K562 (cell line): Measurements from ENCODE around the gene TEX47. TPM values are rescaled to one million over a fixed set of nuclear protein-coding genes. Genes with fewer than 3 reads are reported as not detected.

Experiments used
- ATAC-seq: fragments of 200-7000 bp; cut with Tn5 transposase; 3 replicates; pipeline ENCODE4 v1.9.1; 2020; ENCODE audit warnings: moderate library complexity
- Bru-seq: library from RNA; stranded (reverse); fragments of 400-500 nt; gene quantifications from one replicate; lab custom pipeline; 2021; lab: Mats Ljungman, UMichigan
- BruChase-seq, 2 experiments: library from RNA; stranded (reverse); fragments of 400-500 nt; gene quantifications; one replicate each; lab custom pipeline; 2021; lab: Mats Ljungman, UMichigan
- BruUV-seq: library from RNA; stranded (reverse); fragments of 400-500 nt; replicated peaks from 2 replicates; lab custom pipeline; 2021; lab: Mats Ljungman, UMichigan
- CTCF ChIA-PET: fragments of 300-600 bp; formaldehyde crosslinking; extraction: SDS; loops from one replicate; lab custom pipeline; 2021; ENCODE audit warnings: low intra/inter-chr PET ratio; lab: Yijun Ruan, JAX
- POLR2A ChIA-PET: fragments of 300-600, 350-650 bp; sonication (Branson Sonifier 250); formaldehyde crosslinking; extraction: SDS; loops from one replicate; lab custom pipeline; 2021; ENCODE audit warnings: antibody characterized with exemption, inconsistent platforms; lab: Yijun Ruan, JAX
- DNase-seq, 4 experiments: peaks; one replicate each; pipeline versions ENCODE4 v3.0.0 to v3.0.0-alpha.2; 2011 to 2018; ENCODE audit warnings: low spot score in 3 of 4, mixed read lengths in 3 of 4; ENCODE audit errors: extremely low read depth in 1 of 4
- FAIRE-seq: peaks from 2 replicates; lab custom pipeline; 2011; peaks lifted over from hg19 to GRCh38; lab: Jason Lieb, UNC
- H2AFZ ChIP-seq: 2 replicates; pipeline ENCODE4 v1.6.0; 2011; ENCODE audit warnings: low read depth, low read length, control low read depth, inconsistent platforms
- H3K27ac ChIP-seq: fragments of 200-600 bp; 3 replicates; pipeline ENCODE4 v1.8.0; 2011; ENCODE audit warnings: low read depth, mild to moderate bottlenecking, control low read depth, inconsistent platforms, low read length, moderate library complexity, mixed read lengths; ENCODE audit errors: extremely low read depth
- H3K27me3 ChIP-seq, 2 experiments: fragments of 300-600 bp in 1 of 2; 2 replicates in 1 of 2; 3 replicates in 1 of 2; pipeline versions ENCODE4 v1.6.0 to v1.8.0; 2011; ENCODE audit warnings: inconsistent platforms in 2 of 2, low read length in 2 of 2, mild to moderate bottlenecking in 1 of 2, mixed read lengths in 1 of 2, moderate library complexity in 1 of 2; ENCODE audit not compliant: control insufficient read depth in 2 of 2, insufficient read depth in 2 of 2
- H3K36me3 ChIP-seq: fragments of 300-600 bp; 3 replicates; pipeline ENCODE4 v1.8.0; 2011; ENCODE audit warnings: mild to moderate bottlenecking, low read length, inconsistent platforms; ENCODE audit not compliant: control insufficient read depth, insufficient read depth
- H3K4me1 ChIP-seq, 2 experiments: fragments of 200-600 bp in 1 of 2; replicated peaks in 1 of 2; 2 replicates in 1 of 2; 3 replicates in 1 of 2; pipeline versions ENCODE4 v1.5.1 to v1.8.0; 2011; ENCODE audit warnings: inconsistent platforms in 2 of 2, low read length in 2 of 2, mild to moderate bottlenecking in 1 of 2, mixed read lengths in 1 of 2, moderate library complexity in 1 of 2; ENCODE audit not compliant: control insufficient read depth in 2 of 2, insufficient read depth in 2 of 2
- H3K4me2 ChIP-seq: 2 replicates; pipeline ENCODE4 v1.6.1; 2011; ENCODE audit warnings: low read length, control low read depth, inconsistent platforms, mixed read lengths; ENCODE audit not compliant: insufficient read depth
- H3K4me3 ChIP-seq: fragments of 200-600 bp; sonication (generic), shearing (Covaris generic); 2 replicates; pipeline ENCODE4 v1.5.1; 2016; ENCODE audit warnings: control low read depth, inconsistent platforms
- H3K79me2 ChIP-seq: fragments of 200-600 bp; 3 replicates; pipeline ENCODE4 v1.8.0; 2011; ENCODE audit warnings: low read length, inconsistent platforms; ENCODE audit not compliant: control insufficient read depth, insufficient read depth
- H3K9ac ChIP-seq, 2 experiments: 2 replicates each; pipeline versions ENCODE4 v1.6.0 to v1.6.1; 2011; ENCODE audit warnings: low read depth in 2 of 2, low read length in 2 of 2, control low read depth in 1 of 2, inconsistent platforms in 1 of 2, mild to moderate bottlenecking in 1 of 2, mixed read lengths in 1 of 2; ENCODE audit not compliant: insufficient read depth in 1 of 2
- H3K9me1 ChIP-seq: one replicate; pipeline ENCODE4 v1.6.0; 2011; ENCODE audit warnings: inconsistent platforms, mild to moderate bottlenecking, low read length, moderate library complexity; ENCODE audit not compliant: control insufficient read depth, insufficient read depth
- H3K9me3 ChIP-seq: replicated peaks from 2 replicates; pipeline ENCODE4 v1.5.1; 2011; ENCODE audit warnings: low read depth, low read length, inconsistent platforms; ENCODE audit not compliant: control insufficient read depth, insufficient read depth
- H4K20me1 ChIP-seq: replicated peaks from 2 replicates; pipeline ENCODE4 v1.6.1; 2011; ENCODE audit warnings: low read length, inconsistent platforms, mixed read lengths; ENCODE audit not compliant: control insufficient read depth, insufficient read depth
- BHLHE40 ChIP-seq: IDR thresholded peaks from 2 replicates; pipeline ENCODE4 v1.6.1; 2011; ENCODE audit warnings: low read length, improper control_type of control experiment
- E2F6 ChIP-seq, 2 experiments: IDR thresholded peaks; 2 replicates each; pipeline ENCODE4 v1.6.1; 2011; ENCODE audit warnings: borderline replicate concordance in 1 of 2, control low read depth in 1 of 2, low read depth in 1 of 2, low read length in 1 of 2, mild to moderate bottlenecking in 1 of 2, mixed read lengths in 1 of 2, moderate library complexity in 1 of 2; ENCODE audit not compliant: insufficient read depth in 1 of 2, insufficient read length in 1 of 2, poor library complexity in 1 of 2, severe bottlenecking in 1 of 2; ENCODE audit errors: extremely low read depth in 1 of 2
- MCM5 ChIP-seq: fragments of 450-650 bp; IDR thresholded peaks from 2 replicates; pipeline ENCODE4 v1.6.1; 2016; ENCODE audit warnings: low read depth
- NCOA1 ChIP-seq: fragments of 450-650 bp; IDR thresholded peaks from 2 replicates; pipeline ENCODE4 v1.6.1; 2016; ENCODE audit warnings: low read depth
- PREB ChIP-seq: sonication (generic); formaldehyde crosslinking; IDR thresholded peaks from 2 replicates; pipeline ENCODE4 v1.8.1; 2023; ENCODE audit warnings: mild to moderate bottlenecking, missing genetic modification reagents
- SMARCE1 ChIP-seq: fragments of 450-650 bp; IDR thresholded peaks from 2 replicates; pipeline ENCODE4 v1.7.1; 2016; ENCODE audit warnings: mild to moderate bottlenecking
- ZNF639 ChIP-seq, 2 experiments: fragments of 200-800 bp in 1 of 2; sonication (Bioruptor generic) in 1 of 2; sonication (generic) in 1 of 2; formaldehyde crosslinking in 1 of 2; IDR thresholded peaks in 1 of 2; conservative IDR thresholded peaks in 1 of 2; 2 replicates each; pipeline versions ENCODE4 v1.5.0 to v1.6.1; 2016 to 2020; ENCODE audit warnings: missing compliant biosample characterization in 1 of 2, missing genetic modification characterization in 1 of 2, missing genetic modification reagents in 1 of 2
- ZNF778 ChIP-seq: fragments of 450-650 bp; formaldehyde crosslinking; IDR thresholded peaks from 2 replicates; pipeline ENCODE4 v1.4.0; 2020; ENCODE audit warnings: mild to moderate bottlenecking, moderate library complexity
- WGBS: fragments of 100-300 bp; shearing (Covaris generic); methylation state at CpG from one replicate; pipeline ENCODE4 v1.1.6; 2016; ENCODE audit warnings: low coverage, mixed read lengths; ENCODE audit not compliant: insufficient coverage; ENCODE audit errors: missing lambda C conversion rate; 5-methylcytosine and 5-hydroxymethylcytosine counted together
- in situ Hi-C: fragments of 300-500 bp; cut with MboI; formaldehyde crosslinking; loops from 4 replicates; pipeline ENCODE4 v1.15.0; 2018; ENCODE audit warnings: inconsistent platforms, mixed read lengths
- intact Hi-C: fragments of 100-400 bp; cut with micrococcal nuclease; formaldehyde crosslinking; loops from 2 replicates; pipeline ENCODE4 v1.14.2; 2022
- long read RNA-seq, 3 experiments: library from polyadenylated mRNA in 2 of 3; library from RNA in 1 of 3; unstranded in 2 of 3; stranded (forward) in 1 of 3; transcript quantifications; one replicate each; pipeline ENCODE4 v2.0.0, GENCODE V29; 2019 to 2022
- polyA minus RNA-seq, 3 experiments: library from RNA; depleted of rRNA, polyadenylated mRNA; stranded (reverse); fragments of >200 nt; gene quantifications; 2 replicates each; pipeline ENCODE4 v1.2.3, GENCODE V29; 2011
- polyA plus RNA-seq, 8 experiments: library from polyadenylated mRNA; depleted of rRNA in 4 of 8; stranded (reverse) in 5 of 8; unstranded in 3 of 8; fragments of >200 nt; fragmentation: Nextera tagmentation in 2 of 8; fragmentation: Illumina TruSeq in 1 of 8; extraction: Ambion mirVana in 2 of 8; extraction: Trizol in 1 of 8; gene quantifications; 2 replicates each; pipeline versions ENCODE4 v1.2.1 to v1.2.3, GENCODE V29; 2011 to 2014; ENCODE audit warnings: inconsistent platforms in 1 of 8, missing spikeins in 1 of 8
- total RNA-seq, 7 experiments: library from RNA; depleted of rRNA in 6 of 7; stranded (reverse); fragments of >200 nt in 6 of 7; fragmentation: Illumina TruSeq in 2 of 7; extraction: Trizol in 2 of 7; gene quantifications; 2 replicates each; pipeline versions ENCODE4 v1.2.1 to v1.2.3, GENCODE V29; 2011 to 2021; ENCODE audit warnings: low replicate concordance in 1 of 7
- TF ChIP-seq, protein P1 (sequence below): fragments of 250-450 bp; sonication (Bioruptor Pico); IDR thresholded peaks from 2 replicates; pipeline ENCODE4 v1.4.0; 2020
- TF ChIP-seq, protein P2 (sequence below): IDR thresholded peaks from 3 replicates; pipeline ENCODE4 v1.6.1; 2011; ENCODE audit warnings: borderline replicate concordance, mild to moderate bottlenecking, moderate library complexity; ENCODE audit not compliant: insufficient read length; ENCODE audit errors: extremely low read depth

The TEX47 gene
- total RNA-seq (2011; cell fraction: chromatin; rRNA removed; ENCODE audit: low replicate concordance), result not detected in 2 replicates
- total RNA-seq (2011; cell fraction: nucleolus; rRNA removed), result not detected in 2 replicates
- not detected in 2 replicates for total RNA-seq (2011; cell fraction: nucleoplasm; rRNA removed)
- total RNA-seq (2014; rRNA removed) (not detected in 2 replicates), total RNA-seq (2014; rRNA removed; fragmentation: Illumina TruSeq; extraction: Trizol) (not detected in 2 replicates), total RNA-seq (2015; rRNA removed; fragmentation: Illumina TruSeq; extraction: Trizol) (not detected in 2 replicates), total RNA-seq (2021) (not detected in 2 replicates), polyA plus RNA-seq (2011; rRNA removed) (not detected in 2 replicates), polyA plus RNA-seq (2014; fragmentation: Illumina TruSeq; extraction: Trizol) (not detected in 2 replicates), polyA plus RNA-seq (2014; fragmentation: Nextera tagmentation; extraction: Ambion mirVana) (not detected), polyA plus RNA-seq (2014; rRNA removed) (not detected in 2 replicates), polyA minus RNA-seq (2011; rRNA and poly(A)+ RNA removed) (not detected in 2 replicates), Bru-seq, nascent RNA (not detected), BruChase-seq, experiment 1, labeled RNA remaining after a 2-hour chase (not detected), BruChase-seq, experiment 2, labeled RNA remaining after a 6-hour chase (not detected)
- not detected in 2 replicates for polyA plus RNA-seq (2011; cell fraction: cytosol; rRNA removed)
- not detected in 2 replicates for polyA plus RNA-seq (2011; cell fraction: nucleus; rRNA removed)
- not detected in 2 replicates for polyA plus RNA-seq (2012)
- not detected in 2 replicates for polyA minus RNA-seq (2011; cell fraction: cytosol; rRNA and poly(A)+ RNA removed)
- polyA minus RNA-seq (2011; cell fraction: nucleus; rRNA and poly(A)+ RNA removed), result not detected in 2 replicates
- long read RNA-seq, experiment 1, result 0 reads
- long read RNA-seq, experiment 2, result 0 reads
- long read RNA-seq, experiment 3, result 0 reads

GRCh38 chr7:88795553-88795952 lies at the start of gene TEX47:
Gene TEX47 (minus strand): TSS chr7:88795737. CDS start chr7:88794942, 795 bp downstream.
- Histone ChIP-seq H3K4me3 (no peak within 1 kb of the TSS), H3K4me2 (no peak within 1 kb of the TSS), H3K4me1 (no peaks in the 10 kb centered on the region), H3K36me3 (no peaks in the 10 kb centered on the region), H4K20me1 (no peaks in the 10 kb centered on the region), H2AFZ (no peak within 1 kb of the TSS), H3K27ac (no peak within 1 kb of the TSS), H3K79me2 (no peaks in the 10 kb centered on the region), H3K9me3 (no peaks in the 10 kb centered on the region), H3K9me1 (no peaks in the 10 kb centered on the region), H3K27me3 (no peaks in the 10 kb centered on the region), H3K9ac (no peak within 1 kb of the TSS)
- DNase-seq (no peak), ATAC-seq (no peak), FAIRE-seq (no peak)
- ChIA-PET POLR2A (no interaction called here), CTCF (no interaction called here)
- in situ Hi-C loops, result no loop called here
- BruUV-seq, result no TSS peak
- 18% methylated on average over 7 of the region's 7 CpGs for WGBS
- intact Hi-C loops, result no loop called here
- TF ChIP-seq, protein P1, sequence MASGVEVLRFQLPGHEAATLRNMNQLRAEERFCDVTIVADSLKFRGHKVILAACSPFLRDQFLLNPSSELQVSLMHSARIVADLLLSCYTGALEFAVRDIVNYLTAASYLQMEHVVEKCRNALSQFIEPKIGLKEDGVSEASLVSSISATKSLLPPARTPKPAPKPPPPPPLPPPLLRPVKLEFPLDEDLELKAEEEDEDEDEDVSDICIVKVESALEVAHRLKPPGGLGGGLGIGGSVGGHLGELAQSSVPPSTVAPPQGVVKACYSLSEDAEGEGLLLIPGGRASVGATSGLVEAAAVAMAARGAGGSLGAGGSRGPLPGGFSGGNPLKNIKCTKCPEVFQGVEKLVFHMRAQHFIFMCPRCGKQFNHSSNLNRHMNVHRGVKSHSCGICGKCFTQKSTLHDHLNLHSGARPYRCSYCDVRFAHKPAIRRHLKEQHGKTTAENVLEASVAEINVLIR, result no peak
- TF ChIP-seq ZNF778 (CRISPR knock-in tag) (no peak), SMARCE1 (no peak), PREB (CRISPR knock-in tag) (no peak), NCOA1 (no peak), ZNF639 (CRISPR knock-in tag; conservative IDR thresholded peaks at IDR 0.05 in 1 of 2, IDR thresholded peaks at IDR 0.05 in 1 of 2) (no peak), E2F6 (IDR thresholded peaks at IDR 0.05; ENCODE audit: borderline replicate concordance in 1 of 2, extremely low read depth in 1 of 2, insufficient read depth in 1 of 2, insufficient read length in 1 of 2, low read depth in 1 of 2, low read length in 1 of 2, poor library complexity in 1 of 2, severe bottlenecking in 1 of 2) (no peak), BHLHE40 (no peak), MCM5 (no peak)
- TF ChIP-seq, protein P2, sequence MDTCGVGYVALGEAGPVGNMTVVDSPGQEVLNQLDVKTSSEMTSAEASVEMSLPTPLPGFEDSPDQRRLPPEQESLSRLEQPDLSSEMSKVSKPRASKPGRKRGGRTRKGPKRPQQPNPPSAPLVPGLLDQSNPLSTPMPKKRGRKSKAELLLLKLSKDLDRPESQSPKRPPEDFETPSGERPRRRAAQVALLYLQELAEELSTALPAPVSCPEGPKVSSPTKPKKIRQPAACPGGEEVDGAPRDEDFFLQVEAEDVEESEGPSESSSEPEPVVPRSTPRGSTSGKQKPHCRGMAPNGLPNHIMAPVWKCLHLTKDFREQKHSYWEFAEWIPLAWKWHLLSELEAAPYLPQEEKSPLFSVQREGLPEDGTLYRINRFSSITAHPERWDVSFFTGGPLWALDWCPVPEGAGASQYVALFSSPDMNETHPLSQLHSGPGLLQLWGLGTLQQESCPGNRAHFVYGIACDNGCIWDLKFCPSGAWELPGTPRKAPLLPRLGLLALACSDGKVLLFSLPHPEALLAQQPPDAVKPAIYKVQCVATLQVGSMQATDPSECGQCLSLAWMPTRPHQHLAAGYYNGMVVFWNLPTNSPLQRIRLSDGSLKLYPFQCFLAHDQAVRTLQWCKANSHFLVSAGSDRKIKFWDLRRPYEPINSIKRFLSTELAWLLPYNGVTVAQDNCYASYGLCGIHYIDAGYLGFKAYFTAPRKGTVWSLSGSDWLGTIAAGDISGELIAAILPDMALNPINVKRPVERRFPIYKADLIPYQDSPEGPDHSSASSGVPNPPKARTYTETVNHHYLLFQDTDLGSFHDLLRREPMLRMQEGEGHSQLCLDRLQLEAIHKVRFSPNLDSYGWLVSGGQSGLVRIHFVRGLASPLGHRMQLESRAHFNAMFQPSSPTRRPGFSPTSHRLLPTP, result no peak
